ENCODE data around the gene ELP4. TPM values are rescaled to one million over a fixed set of nuclear protein-coding genes. Genes with fewer than 3 reads are reported as not detected.
A peak's percentile ranks its signal among the peaks of the same experiment; 100 is the strongest.

Gene ELP4
- total RNA-seq, 1 donor from 2014 or later, result 147 TPM

DNA sequence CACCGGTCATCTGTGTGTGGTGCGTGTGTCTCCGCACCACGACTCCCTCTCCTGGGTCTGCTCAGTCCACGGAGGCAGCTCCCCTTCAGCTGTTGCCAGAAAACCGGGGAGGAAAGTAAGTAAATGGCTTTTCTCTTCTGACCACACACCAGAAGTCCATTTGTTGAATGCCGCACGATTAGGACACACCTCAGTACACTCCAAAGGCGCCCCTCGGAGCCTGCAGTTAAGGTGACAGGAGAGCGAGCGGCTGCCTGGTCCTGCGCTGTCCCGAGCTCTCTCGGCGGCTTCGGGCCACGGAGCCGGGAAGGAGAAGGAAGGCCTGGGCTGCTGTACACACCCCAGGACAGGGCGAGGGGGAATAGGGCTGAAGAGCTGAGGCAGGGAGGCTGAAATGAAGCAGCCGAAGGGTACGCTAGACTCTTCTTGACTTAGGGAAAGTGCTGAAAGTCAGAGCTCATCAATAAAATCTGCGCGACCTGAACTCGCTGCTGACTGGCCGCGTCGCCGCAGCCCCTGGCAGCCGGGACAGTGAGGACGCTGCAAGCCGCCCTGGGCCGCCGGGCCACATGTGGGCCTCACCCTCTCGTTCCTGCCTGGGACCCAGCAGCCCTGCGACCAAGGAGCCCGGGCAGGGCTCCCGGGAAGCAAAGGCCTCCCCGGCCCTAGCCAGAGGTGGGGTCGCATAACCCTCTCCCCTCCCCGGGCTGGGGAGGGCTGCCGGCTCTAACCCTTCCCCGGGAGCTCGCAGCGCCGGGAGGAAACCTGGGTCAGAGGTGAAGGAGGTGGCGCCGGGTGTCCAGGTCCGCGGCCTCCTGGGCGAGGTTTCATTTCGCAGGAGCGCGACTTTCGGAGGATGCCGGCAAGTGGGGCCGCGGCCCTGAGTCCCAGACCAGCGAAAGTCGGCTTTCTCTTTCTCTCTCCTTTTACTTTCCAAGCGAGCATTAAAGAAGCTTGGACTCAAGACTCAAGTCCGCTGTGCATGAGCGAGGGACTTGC is 303.1 kb downstream of the ELP4 start:
- peak overlapping the region; percentile 98 for H3K4me2 ChIP-seq
- H2AFZ ChIP-seq (replicated peaks), result no peak overlapping the region
- TF ChIP-seq EZH2phosphoT487 (IDR thresholded peaks at IDR 0.05) (peak; percentile 29), EZH2 (IDR thresholded peaks at IDR 0.05) (peak; percentile 24)
- TF ChIP-seq, protein P1, sequence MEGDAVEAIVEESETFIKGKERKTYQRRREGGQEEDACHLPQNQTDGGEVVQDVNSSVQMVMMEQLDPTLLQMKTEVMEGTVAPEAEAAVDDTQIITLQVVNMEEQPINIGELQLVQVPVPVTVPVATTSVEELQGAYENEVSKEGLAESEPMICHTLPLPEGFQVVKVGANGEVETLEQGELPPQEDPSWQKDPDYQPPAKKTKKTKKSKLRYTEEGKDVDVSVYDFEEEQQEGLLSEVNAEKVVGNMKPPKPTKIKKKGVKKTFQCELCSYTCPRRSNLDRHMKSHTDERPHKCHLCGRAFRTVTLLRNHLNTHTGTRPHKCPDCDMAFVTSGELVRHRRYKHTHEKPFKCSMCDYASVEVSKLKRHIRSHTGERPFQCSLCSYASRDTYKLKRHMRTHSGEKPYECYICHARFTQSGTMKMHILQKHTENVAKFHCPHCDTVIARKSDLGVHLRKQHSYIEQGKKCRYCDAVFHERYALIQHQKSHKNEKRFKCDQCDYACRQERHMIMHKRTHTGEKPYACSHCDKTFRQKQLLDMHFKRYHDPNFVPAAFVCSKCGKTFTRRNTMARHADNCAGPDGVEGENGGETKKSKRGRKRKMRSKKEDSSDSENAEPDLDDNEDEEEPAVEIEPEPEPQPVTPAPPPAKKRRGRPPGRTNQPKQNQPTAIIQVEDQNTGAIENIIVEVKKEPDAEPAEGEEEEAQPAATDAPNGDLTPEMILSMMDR (IDR thresholded peaks at IDR 0.05), result no peak
- H3K9me3 ChIP-seq (ENCODE audit: low read depth), result no peaks in the 10 kb centered on the region
- H3K4me1 ChIP-seq, result peaks cover 41% of the 10 kb centered on the region
- peaks cover 79% of the 10 kb centered on the region for H3K27me3 ChIP-seq
- H3K9me3 Mint-ChIP-seq, result peaks cover 7% of the 10 kb centered on the region
- H3K79me2 ChIP-seq (ENCODE audit: low read depth), result peaks cover 33% of the 10 kb centered on the region
- peaks cover 98% of the 10 kb centered on the region for H3F3A ChIP-seq (ENCODE audit: low read depth)
- peaks cover 28% of the 10 kb centered on the region for H3K36me3 Mint-ChIP-seq
- no peaks in the 10 kb centered on the region for H3K36me3 ChIP-seq
- H3K27ac ChIP-seq, result no peak overlapping the region
- H3K27me3 Mint-ChIP-seq (ENCODE audit: insufficient read depth, low read depth), result peaks cover 56% of the 10 kb centered on the region
- H3K27ac Mint-ChIP-seq, result peak overlapping the region; percentile 94
- peak; percentile 94 for DNase-seq (ENCODE audit: low spot score)
- H3K4me3 Mint-ChIP-seq, result peak overlapping the region; percentile 97
- peaks cover 45% of the 10 kb centered on the region for H3K4me1 Mint-ChIP-seq
- no peak overlapping the region for H3K9ac ChIP-seq
- peaks cover 47% of the 10 kb centered on the region for H4K20me1 ChIP-seq (ENCODE audit: low read depth)
- peak overlapping the region; percentile 91 for H3K4me3 ChIP-seq

DNA sequence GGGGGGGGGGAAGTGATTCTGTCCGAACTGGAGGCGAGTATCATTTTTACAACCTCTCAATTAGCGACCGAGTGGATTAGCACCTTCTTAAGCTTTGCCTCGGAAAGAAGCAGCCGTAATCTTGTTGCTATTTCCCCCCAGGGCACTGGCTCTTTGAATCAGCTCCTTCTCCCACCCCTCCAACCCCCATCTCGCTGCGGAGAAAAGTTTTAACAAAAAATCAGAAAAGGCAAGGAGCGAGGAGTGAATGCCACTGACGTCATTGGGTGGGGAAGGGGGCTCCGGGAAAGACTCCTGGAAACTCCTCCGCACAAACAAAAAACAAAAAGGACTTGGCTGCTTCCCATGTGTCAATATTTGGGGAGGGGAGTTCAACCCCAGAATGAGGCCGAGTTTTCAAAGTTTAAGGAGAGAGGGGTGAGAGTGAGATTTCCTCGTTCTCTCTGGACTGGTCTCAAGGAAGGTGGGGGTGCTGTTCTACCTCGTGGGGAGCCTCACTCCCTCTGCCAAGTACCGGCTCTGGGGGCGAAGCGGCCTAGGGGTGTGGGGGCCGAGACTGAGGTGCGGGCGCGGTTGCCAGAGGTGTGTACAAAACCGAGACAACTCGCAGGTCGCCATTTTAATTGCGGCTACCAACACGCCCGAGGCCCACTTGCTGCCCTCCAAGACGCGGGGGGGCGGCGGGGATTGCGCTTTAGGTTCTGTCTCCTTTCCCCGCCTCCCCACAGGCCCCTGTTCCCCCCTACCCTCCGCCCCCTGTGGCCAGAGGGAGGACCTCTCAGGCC is 304.0 kb downstream of the ELP4 start:
- H3K79me2 ChIP-seq (ENCODE audit: low read depth), result peaks cover 24% of the 10 kb centered on the region
- peaks cover 48% of the 10 kb centered on the region for H3K4me1 ChIP-seq
- no peak for TF ChIP-seq EZH2 (IDR thresholded peaks at IDR 0.05)
- TF ChIP-seq, protein P1 (IDR thresholded peaks at IDR 0.05), result peak; percentile 9
- H3K4me3 ChIP-seq, result peak overlapping the region; percentile 91
- H3K9ac ChIP-seq, result no peak overlapping the region
- peaks cover 94% of the 10 kb centered on the region for H3F3A ChIP-seq (ENCODE audit: low read depth)
- H3K27ac ChIP-seq, result no peak overlapping the region
- H3K27me3 Mint-ChIP-seq (ENCODE audit: insufficient read depth, low read depth), result peaks cover 59% of the 10 kb centered on the region
- peak overlapping the region; percentile 51 for H2AFZ ChIP-seq (replicated peaks)
- H3K9me3 Mint-ChIP-seq, result peaks cover 7% of the 10 kb centered on the region
- H3K36me3 ChIP-seq, result no peaks in the 10 kb centered on the region
- peaks cover 19% of the 10 kb centered on the region for H3K36me3 Mint-ChIP-seq
- peak; percentile 71 for DNase-seq (ENCODE audit: low spot score)
- peak overlapping the region; percentile 97 for H3K27ac Mint-ChIP-seq
- H4K20me1 ChIP-seq (ENCODE audit: low read depth), result peaks cover 43% of the 10 kb centered on the region
- H3K4me2 ChIP-seq, result peak overlapping the region; percentile 98
- peaks cover 39% of the 10 kb centered on the region for H3K4me1 Mint-ChIP-seq
- H3K4me3 Mint-ChIP-seq, result peak overlapping the region; percentile 97
- H3K9me3 ChIP-seq (ENCODE audit: low read depth), result no peaks in the 10 kb centered on the region
- peaks cover 79% of the 10 kb centered on the region for H3K27me3 ChIP-seq

DNA sequence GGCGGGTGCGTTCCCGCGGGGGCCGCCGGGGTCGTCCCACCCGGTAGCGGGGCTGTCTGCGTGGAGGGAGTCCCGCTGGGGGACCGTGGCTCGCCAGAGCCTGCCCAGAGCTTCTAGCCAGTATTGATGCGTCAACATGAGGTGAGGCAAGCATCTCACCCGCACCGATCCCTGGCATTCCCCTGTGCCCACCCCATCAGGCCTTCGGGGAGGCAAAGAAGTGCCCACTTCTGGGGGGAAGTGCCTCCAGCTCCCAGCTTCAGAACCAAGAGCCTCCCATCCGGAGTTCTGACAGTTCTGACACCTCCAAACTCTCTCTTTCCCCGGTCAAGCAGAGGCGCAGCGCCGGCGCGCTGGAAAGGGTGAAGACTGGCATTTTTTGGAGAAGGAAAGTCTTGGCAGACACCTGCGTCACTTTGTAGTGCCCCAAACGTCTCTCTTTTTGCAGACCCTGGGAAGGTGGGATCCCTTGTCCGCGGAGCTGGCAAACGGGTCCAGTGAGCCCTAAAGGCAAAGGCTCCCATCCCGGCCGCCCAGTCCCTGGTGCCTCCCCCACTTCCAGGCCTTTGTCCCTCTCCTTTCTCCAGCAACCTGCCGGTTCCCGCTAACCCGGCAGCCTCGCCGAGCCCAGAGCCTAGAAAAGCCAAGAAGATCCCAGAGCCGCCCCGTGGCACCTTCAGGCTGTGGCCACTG is 304.8 kb downstream of the ELP4 start:
- H3K27ac ChIP-seq, result no peak overlapping the region
- peaks cover 13% of the 10 kb centered on the region for H3K36me3 Mint-ChIP-seq
- H2AFZ ChIP-seq (replicated peaks), result peak overlapping the region; percentile 51
- no peak overlapping the region for H3K9ac ChIP-seq
- H3K4me3 ChIP-seq, result peak overlapping the region; percentile 91
- peaks cover 7% of the 10 kb centered on the region for H3K9me3 Mint-ChIP-seq
- peaks cover 17% of the 10 kb centered on the region for H3K79me2 ChIP-seq (ENCODE audit: low read depth)
- H3K4me1 Mint-ChIP-seq, result peaks cover 37% of the 10 kb centered on the region
- TF ChIP-seq EZH2phosphoT487 (IDR thresholded peaks at IDR 0.05) (no peak), EZH2 (IDR thresholded peaks at IDR 0.05) (no peak)
- TF ChIP-seq, protein P1 (IDR thresholded peaks at IDR 0.05), result no peak
- peaks cover 92% of the 10 kb centered on the region for H3F3A ChIP-seq (ENCODE audit: low read depth)
- peak overlapping the region; percentile 53 for H3K27ac Mint-ChIP-seq
- H3K4me1 ChIP-seq, result peaks cover 55% of the 10 kb centered on the region
- H3K9me3 ChIP-seq (ENCODE audit: low read depth), result no peaks in the 10 kb centered on the region
- peaks cover 79% of the 10 kb centered on the region for H3K27me3 ChIP-seq
- H3K27me3 Mint-ChIP-seq (ENCODE audit: insufficient read depth, low read depth), result peaks cover 57% of the 10 kb centered on the region
- H3K4me3 Mint-ChIP-seq, result peak overlapping the region; percentile 97
- peaks cover 43% of the 10 kb centered on the region for H4K20me1 ChIP-seq (ENCODE audit: low read depth)
- peak overlapping the region; percentile 98 for H3K4me2 ChIP-seq
- DNase-seq (ENCODE audit: low spot score), result peak; percentile 60
- no peaks in the 10 kb centered on the region for H3K36me3 ChIP-seq

All from neural progenitor cell (in vitro differentiated cells).